Measurements from ENCODE around the gene TNFAIP8L3.
"Not testable (repeated sequence)": the region's sequence is repeated elsewhere in the genome, so short reads cannot be mapped to it uniquely, and the experiment has no call there.

TNFAIP8L3 gene

GRCh38 chr15:51037474-51037873 is 57.2 kb downstream of the TNFAIP8L3 start:
- not testable (repeated sequence) for H3K4me1 Mint-ChIP-seq (ENCODE audit: low read depth); H3K27ac Mint-ChIP-seq; H3K36me3 Mint-ChIP-seq (ENCODE audit: low read depth); H3K4me3 Mint-ChIP-seq; H3K27me3 Mint-ChIP-seq; H3K9me3 Mint-ChIP-seq

GRCh38 chr15:51030649-51031316 is 63.9 kb downstream of the TNFAIP8L3 start:
- no peak overlapping the region for H3K27ac Mint-ChIP-seq
- no peak overlapping the region for H3K4me3 Mint-ChIP-seq
- no peaks in the 10 kb centered on the region for H3K4me1 Mint-ChIP-seq (ENCODE audit: low read depth)
- H3K9me3 Mint-ChIP-seq, result no peaks in the 10 kb centered on the region
- H3K36me3 Mint-ChIP-seq (ENCODE audit: low read depth), result no peaks in the 10 kb centered on the region
- H3K27me3 Mint-ChIP-seq, result no peaks in the 10 kb centered on the region

- Mint-ChIP-seq H3K27ac (no peak overlapping the region), H3K4me1 (ENCODE audit: low read depth) (no peaks in the 10 kb centered on the region), H3K27me3 (no peaks in the 10 kb centered on the region), H3K36me3 (ENCODE audit: low read depth) (no peaks in the 10 kb centered on the region), H3K9me3 (no peaks in the 10 kb centered on the region), H3K4me3 (no peak overlapping the region)
Observed at GRCh38 chr15:51025454-51025846, 69.3 kb downstream of the TNFAIP8L3 start.

GRCh38 chr15:51024735-51025453 is 69.8 kb downstream of the TNFAIP8L3 start:
- H3K9me3 Mint-ChIP-seq, result peaks cover 2% of the 10 kb centered on the region
- H3K27me3 Mint-ChIP-seq, result no peaks in the 10 kb centered on the region
- H3K4me3 Mint-ChIP-seq, result no peak overlapping the region
- H3K36me3 Mint-ChIP-seq (ENCODE audit: low read depth), result peaks cover 5% of the 10 kb centered on the region
- no peaks in the 10 kb centered on the region for H3K4me1 Mint-ChIP-seq (ENCODE audit: low read depth)
- H3K27ac Mint-ChIP-seq, result no peak overlapping the region

- H3K36me3 Mint-ChIP-seq (ENCODE audit: low read depth), result peaks cover 6% of the 10 kb centered on the region
- peaks cover 3% of the 10 kb centered on the region for H3K9me3 Mint-ChIP-seq
- no peaks in the 10 kb centered on the region for H3K27me3 Mint-ChIP-seq
- no peak overlapping the region for H3K27ac Mint-ChIP-seq
- no peak overlapping the region for H3K4me3 Mint-ChIP-seq
- no peaks in the 10 kb centered on the region for H3K4me1 Mint-ChIP-seq (ENCODE audit: low read depth)
Observed at GRCh38 chr15:51023499-51023898, 71.2 kb downstream of the TNFAIP8L3 start.

- Mint-ChIP-seq H3K4me1 (ENCODE audit: low read depth) (no peaks in the 10 kb centered on the region), H3K4me3 (no peak overlapping the region), H3K36me3 (ENCODE audit: low read depth) (peaks cover 6% of the 10 kb centered on the region), H3K27me3 (no peaks in the 10 kb centered on the region), H3K9me3 (peaks cover 3% of the 10 kb centered on the region), H3K27ac (no peak overlapping the region)
Observed at GRCh38 chr15:51022206-51022605, 72.5 kb downstream of the TNFAIP8L3 start.

GRCh38 chr15:51016615-51017014 is 78.1 kb downstream of the TNFAIP8L3 start:
- H3K4me3 Mint-ChIP-seq, result no peak overlapping the region
- no peak overlapping the region for H3K27ac Mint-ChIP-seq
- no peaks in the 10 kb centered on the region for H3K27me3 Mint-ChIP-seq
- peaks cover 3% of the 10 kb centered on the region for H3K9me3 Mint-ChIP-seq
- no peaks in the 10 kb centered on the region for H3K4me1 Mint-ChIP-seq (ENCODE audit: low read depth)
- H3K36me3 Mint-ChIP-seq (ENCODE audit: low read depth), result peaks cover 10% of the 10 kb centered on the region

- peaks cover 48% of the 10 kb centered on the region for H3K36me3 Mint-ChIP-seq (ENCODE audit: low read depth)
Observed at GRCh38 chr15:51011212-51011611, 83.5 kb downstream of the TNFAIP8L3 start.

GRCh38 chr15:51007131-51007666 is 87.5 kb downstream of the TNFAIP8L3 start:
- Mint-ChIP-seq H3K36me3 (ENCODE audit: low read depth) (peaks cover 64% of the 10 kb centered on the region), H3K9me3 (peaks cover 11% of the 10 kb centered on the region), H3K4me3 (no peak overlapping the region), H3K27ac (no peak overlapping the region), H3K4me1 (ENCODE audit: low read depth) (no peaks in the 10 kb centered on the region), H3K27me3 (no peaks in the 10 kb centered on the region)

More at GRCh38 chr15:51011212-51011611, 83.5 kb downstream of the TNFAIP8L3 start:
- H3K4me3 Mint-ChIP-seq, result no peak overlapping the region
- no peak overlapping the region for H3K27ac Mint-ChIP-seq
- H3K27me3 Mint-ChIP-seq, result no peaks in the 10 kb centered on the region
- H3K9me3 Mint-ChIP-seq, result peaks cover 11% of the 10 kb centered on the region
- no peaks in the 10 kb centered on the region for H3K4me1 Mint-ChIP-seq (ENCODE audit: low read depth)

All from stimulated activated naive CD8-positive, alpha-beta T cell treated with anti-CD3 and anti-CD28 coated beads, Interleukin-15, Interleukin-2, amounts not matched to agents 100 ng/mL and 50 ng/mL, for 24 hours (primary cell).